Testis (tissue), 3 donors: ENCODE results near the gene FRYL. TPM values are rescaled to one million over a fixed set of nuclear protein-coding genes. Genes with fewer than 3 reads are reported as not detected.

ENCODE experiments used
- DNase-seq: peaks from one replicate; pipeline ENCODE4 v3.0.0-alpha.2; 2019
- H3K27ac ChIP-seq, 2 donors: fragments of 200-600 bp; sonication (generic); one replicate each; pipeline ENCODE4 v1.5.1; 2019
- H3K27me3 ChIP-seq: fragments of 200-600 bp; sonication (generic); one replicate; pipeline ENCODE4 v1.5.1; 2019
- H3K36me3 ChIP-seq: fragments of 200-600 bp; sonication (generic); one replicate; pipeline ENCODE4 v1.5.1; 2017; ENCODE audit warnings: low read depth; ENCODE audit errors: missing control alignments
- H3K4me1 ChIP-seq: fragments of 200-600 bp; sonication (generic); one replicate; pipeline ENCODE4 v1.5.1; 2019
- H3K4me3 ChIP-seq, 2 donors: fragments of 200-600 bp; sonication (generic); one replicate each; pipeline ENCODE4 v1.5.1; 2017 to 2019
- H3K9me3 ChIP-seq: fragments of 200-600 bp; sonication (generic); one replicate; pipeline ENCODE4 v1.5.1; 2017
- CTCF ChIP-seq, 3 experiments: fragments of 450-650 bp in 2 of 3; fragments of 200-600 bp in 1 of 3; sonication (generic) in 1 of 3; IDR thresholded peaks; one replicate each; pipeline ENCODE4 v1.5.1; 2016 to 2019; ENCODE audit warnings: antibody characterized with exemption in 3 of 3, mild to moderate bottlenecking in 2 of 3, moderate library complexity in 1 of 3
- POLR2A ChIP-seq: fragments of 450-650 bp; IDR thresholded peaks from one replicate; pipeline ENCODE4 v1.6.1; 2017; ENCODE audit warnings: antibody characterized with exemption, mild to moderate bottlenecking, moderate library complexity
- WGBS, 2 donors: methylation state at CpG; one replicate each; pipeline ENCODE4 v1.1.5; 2018; 5-methylcytosine and 5-hydroxymethylcytosine counted together
- intact Hi-C: fragments of 100-400 bp; cut with DNase I; formaldehyde crosslinking; loops from one replicate; pipeline ENCODE4 v1.15.1; 2023; ENCODE audit warnings: low total_unique reads
- polyA plus RNA-seq: library from polyadenylated mRNA; stranded (reverse); fragments of 350-450 nt; fragmentation: Illumina TruSeq; extraction: RNeasy Lipid Tissue Mini Kit (QIAGEN cat#74804); gene quantifications from one replicate; pipeline ENCODE4 v1.2.3, GENCODE V29; 2014; ENCODE audit warnings: low read depth, low replicate concordance; ENCODE audit not compliant: insufficient read depth
- total RNA-seq, 2 donors: library from RNA; depleted of rRNA; stranded (reverse); fragments of >200 nt; gene quantifications; one replicate each; pipeline ENCODE4 v1.2.3, GENCODE V29; 2016

FRYL gene
- total and polyA plus RNA-seq, 3 donors from 2014 or later: 22.5 to 70.6 (median 55.0) TPM

DNA sequence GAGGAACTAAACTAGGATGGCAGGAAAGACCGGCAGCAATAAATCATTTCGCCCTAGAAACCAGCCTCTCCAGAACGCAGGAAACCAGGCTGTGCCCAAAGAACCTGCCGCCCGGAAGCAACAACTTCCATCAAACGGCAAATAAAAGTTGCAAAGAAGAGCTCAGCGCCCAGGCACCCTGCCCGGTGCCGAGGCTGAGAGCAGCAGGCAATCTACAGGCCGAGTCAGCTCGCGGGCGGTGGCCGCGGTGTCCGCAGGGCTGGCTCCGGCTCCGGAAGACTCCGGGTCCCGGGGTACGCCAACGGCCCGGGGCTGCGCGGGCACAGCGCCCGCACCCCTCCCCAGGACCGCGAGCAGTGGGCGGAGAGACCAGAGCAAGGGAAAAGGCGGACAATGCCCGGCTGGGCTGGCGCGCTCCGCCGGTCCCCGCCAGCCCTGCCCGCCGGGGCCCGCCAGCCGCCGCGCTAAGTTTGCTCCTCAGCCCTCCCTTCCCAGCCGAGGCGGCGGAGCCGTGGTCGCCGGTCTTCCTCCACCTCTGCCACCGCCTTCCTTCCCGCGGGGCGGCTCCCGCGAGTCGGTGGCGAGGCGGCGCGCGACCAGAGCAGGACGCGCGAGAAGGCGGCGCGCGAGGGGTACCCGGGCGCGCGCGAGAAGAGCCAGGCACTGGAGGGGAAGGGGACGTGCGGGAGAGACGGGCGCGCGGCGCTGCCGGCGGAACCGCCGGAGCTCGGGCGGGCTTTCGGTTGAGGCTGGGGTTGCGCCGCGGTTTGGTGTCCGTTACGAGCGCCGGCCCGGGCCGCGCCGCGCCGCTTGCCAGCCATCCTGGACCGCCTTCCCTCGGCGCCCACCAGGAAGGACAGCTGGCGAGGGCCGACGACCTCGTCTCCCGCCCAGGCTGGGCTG lies 733 bp downstream of the FRYL start:
- Histone ChIP-seq H3K4me1 (peaks cover 19% of the 10 kb centered on the region), H3K4me3 (peak overlapping the region; percentile 89 to 92), H3K9me3 (no peaks in the 10 kb centered on the region), H3K27ac (peak overlapping the region; percentile 91 to 94), H3K27me3 (no peaks in the 10 kb centered on the region), H3K36me3 (no peaks in the 10 kb centered on the region)
- 1% methylated on average over 14 to 97 of the region's 108 CpGs for WGBS, 2 donors
- no peak for TF ChIP-seq POLR2A
- no peak for TF ChIP-seq CTCF (IDR thresholded peaks at IDR 0.05)
- DNase-seq: peak; percentile 59
- intact Hi-C loops: no loop called here

GRCh38 chr4:48778431-48779094 lies 1.5 kb downstream of the FRYL start:
- Histone ChIP-seq H3K4me3 (peak overlapping the region; percentile 89 to 92), H3K27me3 (no peaks in the 10 kb centered on the region), H3K27ac (peak overlapping the region; percentile 91 to 94), H3K36me3 (no peaks in the 10 kb centered on the region), H3K9me3 (no peaks in the 10 kb centered on the region), H3K4me1 (peaks cover 19% of the 10 kb centered on the region)
- WGBS, 2 donors: 0 to 1% methylated on average over 8 of the region's 8 CpGs
- intact Hi-C loops: no loop called here
- no peak for DNase-seq
- no peak for TF ChIP-seq CTCF (IDR thresholded peaks at IDR 0.05)
- TF ChIP-seq POLR2A: no peak

GRCh38 chr4:48777739-48778138 lies 2.3 kb downstream of the FRYL start:
- H3K9me3 ChIP-seq: no peaks in the 10 kb centered on the region
- intact Hi-C loops: no loop called here
- WGBS, 2 donors: 22 to 31% methylated on average over 10 of the region's 10 CpGs
- no peaks in the 10 kb centered on the region for H3K27me3 ChIP-seq
- TF ChIP-seq CTCF (IDR thresholded peaks at IDR 0.05): no peak
- no peak for TF ChIP-seq POLR2A
- no peaks in the 10 kb centered on the region for H3K36me3 ChIP-seq
- peak overlapping the region; percentile 6 to 94 for H3K27ac ChIP-seq
- peaks cover 19% of the 10 kb centered on the region for H3K4me1 ChIP-seq
- H3K4me3 ChIP-seq: peak overlapping the region in 1 of 2 donors; percentile 89
- DNase-seq: peak; percentile 23

DNA sequence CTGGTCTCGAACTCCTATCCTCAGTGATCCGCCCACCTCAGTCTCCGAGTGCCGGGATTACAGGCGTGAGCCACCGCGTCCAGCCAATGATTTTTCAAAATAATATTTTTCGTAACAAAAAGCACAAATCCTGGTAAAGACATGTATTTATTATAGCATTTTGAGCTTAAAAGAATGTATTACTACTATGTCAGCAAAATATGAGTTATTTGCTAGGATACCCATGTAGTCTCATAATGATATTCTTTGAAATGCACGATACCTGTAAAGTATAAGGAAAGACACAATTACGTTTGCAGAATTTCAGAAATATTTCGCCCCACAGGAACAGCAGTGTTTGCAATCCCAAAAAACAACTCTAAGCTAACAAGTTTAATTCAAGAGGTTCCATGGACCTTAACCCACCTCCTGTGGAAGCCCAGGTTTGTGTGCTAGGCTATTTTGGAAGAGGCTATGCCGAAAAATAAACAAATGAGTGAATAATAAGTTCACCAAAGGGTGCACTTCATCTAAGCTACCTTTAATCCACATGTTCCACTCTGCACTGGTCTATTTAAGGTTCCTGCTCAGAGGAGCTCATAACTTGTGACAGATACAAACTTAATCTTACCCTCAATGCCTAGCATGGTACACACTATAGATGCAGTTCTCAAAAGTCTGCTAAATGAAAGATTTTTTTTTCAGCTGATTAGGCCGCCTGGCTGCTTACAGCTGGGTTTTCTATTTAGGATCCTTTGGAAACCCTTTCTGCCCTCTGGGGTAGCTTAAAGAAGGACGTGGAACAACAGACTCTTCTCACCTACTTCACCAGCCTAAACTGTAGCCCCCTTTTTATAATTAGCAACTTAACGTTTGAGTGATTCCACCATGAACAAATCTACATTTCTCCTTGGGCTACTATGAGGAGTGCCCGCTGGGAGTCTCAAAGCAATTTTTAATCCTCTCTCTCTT lies 5.0 kb downstream of the FRYL start:
- Histone ChIP-seq H3K9me3 (no peaks in the 10 kb centered on the region), H3K36me3 (no peaks in the 10 kb centered on the region), H3K4me1 (peaks cover 12% of the 10 kb centered on the region), H3K27me3 (no peaks in the 10 kb centered on the region), H3K4me3 (no peak overlapping the region), H3K27ac (peak overlapping the region in 1 of 2 donors; percentile 38)
- WGBS, 2 donors: 87 to 88% methylated on average over 16 of the region's 16 CpGs
- no peak for DNase-seq
- intact Hi-C loops: no loop called here
- TF ChIP-seq POLR2A: no peak
- TF ChIP-seq CTCF (IDR thresholded peaks at IDR 0.05): no peak
